Prostate gland (tissue), 2 donors: ENCODE results near the gene FHIT.

Experiments
- CTCF ChIP-seq, 4 experiments: fragments of 200-600 bp in 2 of 4; fragments of 450-650 bp in 2 of 4; sonication (generic) in 2 of 4; IDR thresholded peaks; 1 replicate in 3 of 4; 2 replicates in 1 of 4; pipeline ENCODE4 v1.5.1; 2016 to 2019; ENCODE audit warnings: antibody characterized with exemption in 4 of 4, mild to moderate bottlenecking in 2 of 4, moderate library complexity in 2 of 4
- POLR2AphosphoS5 ChIP-seq: sonication (generic); formaldehyde crosslinking; IDR thresholded peaks from one replicate; pipeline ENCODE4 v1.6.1; 2017; ENCODE audit warnings: antibody characterized with exemption

GRCh38 chr3:60298141-60298540 is 953.1 kb downstream of the FHIT start:
- TF ChIP-seq CTCF (IDR thresholded peaks at IDR 0.05) (no peak), POLR2AphosphoS5 (no peak)
